HG03039 (cell line): Measurements from ENCODE around the gene PSTPIP2.
"Not testable (repeated sequence)": the region's sequence is repeated elsewhere in the genome, so short reads cannot be mapped to it uniquely, and the experiment has no call there.

ENCODE experiments used
- ATAC-seq: cut with Tn5 transposase; IDR thresholded peaks from one replicate; pipeline ENCODE4 v1.9.1; 2021; ENCODE audit warnings: mild to moderate bottlenecking, moderate library complexity; ENCODE audit not compliant: unreplicated experiment

The PSTPIP2 gene

DNA sequence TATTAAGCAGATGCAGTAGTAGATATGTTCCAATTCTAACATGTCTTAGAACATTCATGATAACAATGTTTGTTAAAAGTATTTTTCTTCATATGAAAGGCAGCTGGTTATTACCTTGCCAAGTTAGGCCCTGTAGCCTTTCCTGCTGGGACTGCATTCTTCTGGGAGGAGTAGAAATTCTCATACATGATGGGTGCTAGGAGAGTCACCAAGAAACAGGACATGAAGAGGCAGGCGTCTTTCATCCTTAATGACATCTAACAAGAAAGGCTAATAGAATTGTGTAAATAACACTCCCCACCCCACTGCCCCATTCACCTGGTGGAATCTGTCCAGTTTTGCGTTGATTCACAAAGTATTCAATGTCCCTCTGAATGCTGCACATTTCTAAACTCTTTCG, 80.3 kb downstream of the PSTPIP2 start:
- ATAC-seq, result no peak

DNA sequence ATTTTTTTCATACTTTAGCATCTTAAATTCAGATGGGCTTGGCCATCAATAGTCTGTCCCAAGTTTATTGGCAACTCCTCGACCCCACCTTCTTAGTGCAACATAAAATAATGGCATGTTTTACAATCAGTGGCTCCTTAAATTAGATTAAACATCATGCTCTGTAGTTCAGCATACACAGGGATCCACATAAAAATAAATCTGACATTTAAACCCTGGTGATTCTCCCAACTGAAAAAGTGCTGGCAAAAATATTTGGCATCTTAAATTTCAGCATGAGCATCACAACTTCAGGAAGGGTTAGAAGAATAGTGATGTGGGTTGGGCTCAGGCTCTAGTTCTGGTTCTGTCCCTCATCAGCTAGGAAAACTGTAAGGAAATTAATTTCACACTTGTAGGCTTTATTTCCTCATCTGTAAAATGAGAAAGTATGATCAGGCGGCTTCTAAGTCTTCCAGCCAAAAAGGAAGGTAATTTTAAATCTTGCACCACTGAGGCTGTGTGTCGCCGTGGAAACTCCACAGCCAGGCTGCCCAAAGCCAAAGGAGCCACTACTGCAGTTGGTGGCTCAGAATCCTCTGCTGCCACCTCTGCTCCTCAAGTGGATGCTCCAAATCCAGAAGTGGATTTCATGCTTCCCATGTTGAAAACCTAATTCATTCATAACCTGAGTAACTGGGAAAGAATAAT, 87.4 kb downstream of the PSTPIP2 start:
- no peak for ATAC-seq

DNA sequence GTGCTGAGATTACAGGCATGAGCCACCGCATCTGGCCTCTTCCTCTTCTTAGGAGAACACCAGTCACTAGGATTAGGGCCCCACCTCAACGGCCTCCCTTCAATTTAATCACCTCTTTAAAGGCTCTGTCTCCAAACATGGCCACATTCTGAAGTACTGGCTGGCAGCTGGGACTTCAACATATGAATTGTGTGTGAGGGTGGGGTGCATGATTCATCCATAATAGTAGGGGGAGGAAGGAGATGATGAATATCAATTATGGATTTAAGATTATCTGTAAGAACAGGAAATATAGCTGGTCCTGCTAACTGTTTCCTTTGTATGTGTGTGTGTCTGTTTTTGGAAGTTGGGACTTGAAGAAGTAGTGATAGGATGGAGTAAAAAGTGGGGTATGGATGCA, 90.2 kb downstream of the PSTPIP2 start:
- no peak for ATAC-seq

DNA sequence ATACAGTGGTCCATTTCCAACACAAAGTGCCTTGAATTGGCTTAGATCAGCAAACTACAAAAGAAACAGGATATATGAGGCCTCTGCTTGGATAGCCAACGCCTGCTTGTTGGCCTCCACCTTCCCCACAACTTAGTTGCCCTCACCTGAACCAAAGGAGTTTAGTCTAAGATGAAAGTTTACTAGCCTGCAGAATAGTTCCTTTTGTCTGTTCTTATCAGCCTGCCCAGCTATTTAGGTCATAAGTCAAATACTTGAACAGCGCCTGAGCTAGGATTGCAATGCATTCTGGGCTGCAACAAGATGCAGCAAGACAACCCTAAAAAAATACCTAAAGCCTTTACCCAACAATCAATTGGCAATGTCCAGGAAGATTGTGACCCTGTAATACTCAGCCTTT, 91.8 kb downstream of the PSTPIP2 start:
- ATAC-seq, result no peak

DNA sequence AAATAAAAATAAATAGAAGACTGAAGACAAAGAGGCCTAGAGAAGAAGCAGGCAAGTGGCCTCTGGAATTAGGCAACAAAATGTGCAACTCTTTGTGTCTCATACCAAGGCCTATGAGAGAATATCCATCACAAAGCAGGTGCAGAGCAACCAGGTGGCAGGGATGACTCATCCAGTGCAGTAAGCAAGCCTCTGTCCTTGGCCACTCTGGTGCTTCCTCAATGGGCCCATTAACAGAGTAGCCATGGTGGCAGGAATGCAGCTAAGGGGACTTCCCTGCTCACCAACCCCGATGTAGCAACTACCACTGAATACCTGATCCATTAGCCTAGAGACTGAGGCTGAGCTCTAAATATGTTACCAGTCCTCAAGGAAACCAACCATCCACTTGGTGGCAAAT, 94.0 kb downstream of the PSTPIP2 start:
- ATAC-seq, result no peak

GRCh38 chr18:45976974-45977373, 95.1 kb downstream of the PSTPIP2 start:
- no peak for ATAC-seq

GRCh38 chr18:45976566-45976965, 95.5 kb downstream of the PSTPIP2 start:
- ATAC-seq, result no peak

- ATAC-seq, result no peak
Measured at GRCh38 chr18:45974088-45974536, 97.9 kb downstream of the PSTPIP2 start.

DNA sequence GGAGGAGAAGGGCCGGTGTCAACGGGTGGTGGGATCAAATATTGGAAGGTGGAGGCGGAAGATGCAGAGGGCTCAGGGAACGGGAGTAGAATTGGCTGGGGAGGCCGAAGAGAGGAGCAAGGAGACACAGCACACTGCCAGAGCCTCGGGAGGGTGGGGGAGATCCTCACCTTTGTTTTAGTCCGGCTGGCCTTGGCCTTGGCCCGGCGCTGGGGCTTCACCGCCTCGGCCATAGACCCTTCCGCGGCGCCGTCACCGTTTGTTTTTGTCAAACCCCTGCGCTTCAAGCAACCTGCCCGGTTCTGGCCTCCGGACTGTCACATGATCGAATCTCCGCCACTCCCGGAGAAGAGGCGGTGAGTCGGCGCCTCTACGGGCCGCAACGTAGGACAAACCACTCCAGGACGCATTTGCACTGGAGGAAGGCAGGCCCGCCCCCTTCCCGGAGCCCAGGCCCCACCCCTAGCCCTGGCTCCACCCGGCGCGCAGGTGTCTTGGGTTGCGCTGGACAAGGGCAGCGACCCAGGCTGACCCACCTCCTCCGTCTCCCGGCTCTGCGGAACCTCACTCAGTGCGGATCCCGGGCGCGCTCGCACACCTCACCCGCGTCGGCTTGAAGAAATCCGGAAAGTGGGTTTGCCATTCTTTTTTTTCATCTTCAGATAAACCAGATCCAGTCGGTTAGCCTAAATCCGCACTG, 104.9 kb downstream of the PSTPIP2 start, which contains the start of gene EPG5:
TSS of gene EPG5 (minus strand) at position 323 of the 700 bp plus-strand sequence. CDS start at position 233, 90 bp downstream.
- peak; percentile 97 for ATAC-seq

- not testable (repeated sequence) for ATAC-seq
Measured at GRCh38 chr18:45964913-45965312, 107.1 kb downstream of the PSTPIP2 start.

- no peak for ATAC-seq
Measured at GRCh38 chr18:45962866-45963265, 109.2 kb downstream of the PSTPIP2 start.

DNA sequence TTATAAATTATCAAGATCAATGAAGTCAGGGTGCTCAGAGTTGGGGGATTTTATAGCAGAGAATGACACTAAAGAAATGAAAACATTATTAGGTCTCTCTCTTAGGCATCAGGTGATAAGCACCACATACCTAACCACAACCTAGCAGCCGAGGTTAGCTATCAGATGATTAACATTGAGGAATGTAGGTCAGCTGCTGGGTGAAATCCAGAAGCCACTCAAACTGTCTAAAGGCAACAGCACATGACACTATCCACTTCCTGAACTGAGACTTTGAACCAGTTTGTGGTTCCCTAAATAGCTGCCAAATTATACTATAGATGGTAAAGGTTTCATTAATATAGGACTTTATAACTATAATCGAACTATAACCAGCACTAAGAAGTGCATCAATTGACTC, 109.6 kb downstream of the PSTPIP2 start:
- no peak for ATAC-seq

- ATAC-seq, result not testable (repeated sequence)
Measured at GRCh38 chr18:45959484-45959883, 112.6 kb downstream of the PSTPIP2 start.

DNA sequence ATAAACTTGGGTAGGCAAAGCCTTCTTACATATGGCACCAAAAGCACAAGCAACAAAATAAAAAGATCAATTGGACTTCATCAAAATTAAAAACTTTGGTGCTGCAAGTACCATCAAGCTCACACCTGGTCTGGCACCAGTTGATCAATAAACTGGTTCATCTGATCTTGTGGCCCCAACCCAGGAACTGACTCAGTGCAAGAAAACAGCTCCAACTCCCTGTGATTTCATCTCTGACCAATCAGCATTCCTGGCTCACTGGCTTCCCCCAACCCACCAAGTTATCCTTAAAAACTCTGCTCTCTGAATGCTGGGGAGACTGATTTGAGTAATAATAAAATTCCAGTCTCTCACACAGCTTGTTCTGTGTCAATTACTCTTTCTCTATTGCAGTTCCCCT, 113.3 kb downstream of the PSTPIP2 start:
- ATAC-seq, result no peak

DNA sequence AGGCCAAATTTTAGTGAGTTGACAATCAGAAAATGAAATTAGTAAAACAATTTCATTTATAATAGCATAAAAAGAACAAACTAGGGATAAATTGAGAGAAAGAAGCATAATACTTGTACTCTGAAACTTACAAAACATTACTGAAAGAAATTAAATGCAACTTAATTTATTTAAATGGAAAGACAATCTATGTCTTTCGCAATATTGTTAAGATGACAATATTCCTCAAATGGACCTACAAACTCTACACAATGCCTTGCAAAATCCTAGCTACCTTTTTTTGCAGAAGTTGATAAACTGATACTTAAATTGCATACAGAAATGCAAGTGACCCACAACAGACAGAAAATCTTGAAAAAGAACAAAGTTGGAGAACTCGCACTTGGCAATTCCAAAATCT, 114.0 kb downstream of the PSTPIP2 start:
- ATAC-seq, result no peak

- no peak for ATAC-seq
Measured at GRCh38 chr18:45957100-45957499, 115.0 kb downstream of the PSTPIP2 start.

DNA sequence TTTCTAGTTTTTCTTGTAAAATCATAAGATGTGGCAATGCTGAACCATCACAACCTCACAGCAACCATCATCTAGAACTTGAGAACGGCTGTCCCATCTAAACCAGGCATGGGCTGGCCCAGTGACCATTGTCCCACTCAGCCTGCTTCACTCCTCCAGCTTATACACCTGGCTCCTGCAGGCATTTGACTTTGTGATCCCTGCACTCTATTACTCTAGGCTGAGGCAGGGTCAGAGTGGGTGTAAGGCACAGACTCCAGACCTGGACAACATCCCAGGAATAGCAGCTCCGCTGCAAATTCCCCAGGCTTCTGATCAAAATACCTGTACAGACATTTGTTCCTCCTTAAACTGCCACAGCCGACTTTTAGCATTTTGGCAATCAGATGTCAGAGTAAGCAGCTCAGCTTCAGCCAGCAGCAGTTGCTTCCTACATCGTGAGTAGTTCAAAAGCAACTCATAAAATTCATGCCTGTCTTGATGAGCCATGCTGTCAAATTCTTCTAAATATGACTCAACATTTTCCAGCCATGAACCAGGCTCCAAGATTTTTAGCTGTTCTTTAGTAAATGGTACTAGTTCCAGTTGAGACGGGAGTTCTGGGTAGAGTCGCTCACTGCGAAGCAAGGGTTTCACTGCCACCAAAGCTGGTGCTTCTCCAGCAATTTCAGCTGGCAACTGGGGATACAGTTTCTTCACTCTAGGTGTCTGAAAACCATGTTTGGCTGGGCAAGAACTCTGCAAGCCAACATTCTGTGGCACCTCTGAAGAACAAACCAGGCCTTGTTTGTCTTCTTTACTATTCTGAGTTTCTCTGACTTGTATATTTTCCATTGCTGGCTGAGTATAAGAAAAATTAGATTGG, 117.8 kb downstream of the PSTPIP2 start:
- no peak for ATAC-seq

- no peak for ATAC-seq
Measured at GRCh38 chr18:45951016-45951714, 120.9 kb downstream of the PSTPIP2 start.

DNA sequence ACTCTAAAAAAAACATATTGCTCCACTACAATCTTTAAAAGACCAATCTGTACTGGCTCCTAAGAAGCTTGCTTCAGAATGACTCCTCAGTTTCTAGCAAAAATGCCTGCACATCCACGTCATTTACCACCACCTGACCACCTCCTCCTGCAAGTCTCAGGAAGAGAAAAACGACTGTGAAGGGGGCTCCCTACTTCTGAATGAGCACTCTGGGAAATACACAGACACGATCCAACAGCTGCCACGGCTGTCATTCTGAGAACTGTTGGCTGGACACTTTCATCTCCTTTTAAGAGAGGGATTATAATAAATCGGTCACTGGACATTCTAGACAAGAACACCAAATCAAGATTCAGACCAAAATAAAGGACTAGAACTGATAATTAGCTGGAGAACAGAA, 126.4 kb downstream of the PSTPIP2 start:
- ATAC-seq, result no peak

- ATAC-seq, result no peak
Measured at GRCh38 chr18:45940724-45941123, 131.3 kb downstream of the PSTPIP2 start.

DNA sequence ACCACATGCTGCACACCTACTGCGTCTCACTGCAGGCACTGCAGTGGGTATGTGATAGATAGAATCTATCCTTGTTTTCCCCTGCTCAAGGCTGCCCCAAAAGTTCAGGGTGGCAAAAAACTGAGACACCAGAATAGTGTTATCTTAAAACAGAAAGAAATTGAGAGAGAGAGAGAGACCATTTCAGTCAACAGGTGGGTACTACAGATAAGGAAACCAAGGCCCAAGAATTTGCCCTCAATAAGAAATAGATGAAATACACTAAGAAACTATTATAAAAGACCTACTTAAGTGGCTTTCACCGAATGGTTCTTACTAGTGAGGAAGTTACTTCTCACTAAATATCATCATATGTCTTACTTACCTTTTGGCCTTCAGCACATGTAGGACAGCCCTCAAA, 132.8 kb downstream of the PSTPIP2 start:
- ATAC-seq, result no peak
